K562 (cell line): Measurements from ENCODE around the gene YBX2. TPM values are rescaled to one million over a fixed set of nuclear protein-coding genes. Genes with fewer than 3 reads are reported as not detected.
A peak's percentile ranks its signal among the peaks of the same experiment; 100 is the strongest.

Experiments used
- BCOR ChIP-seq: fragments of 450-650 bp; IDR thresholded peaks from 2 replicates; pipeline ENCODE4 v1.6.1; 2016
- BHLHE40 ChIP-seq: IDR thresholded peaks from 2 replicates; pipeline ENCODE4 v1.6.1; 2011; ENCODE audit warnings: low read length, improper control_type of control experiment
- CCNT2 ChIP-seq: IDR thresholded peaks from 2 replicates; pipeline ENCODE4 v1.6.1; 2011; ENCODE audit warnings: borderline replicate concordance, low read depth, mild to moderate bottlenecking, moderate library complexity, mixed read lengths, low read length; ENCODE audit not compliant: insufficient read length; ENCODE audit errors: extremely low read depth
- ELF2 ChIP-seq: fragments of 250-450 bp; sonication (Bioruptor Pico); IDR thresholded peaks from 2 replicates; pipeline ENCODE4 v1.5.0; 2021; ENCODE audit warnings: mild to moderate bottlenecking
- HDAC3 ChIP-seq: fragments of 450-650 bp; IDR thresholded peaks from 2 replicates; pipeline ENCODE4 v1.6.1; 2018; ENCODE audit warnings: borderline replicate concordance, mild to moderate bottlenecking, moderate library complexity; ENCODE audit not compliant: partially characterized antibody
- IRF2 ChIP-seq: sonication (generic); formaldehyde crosslinking; IDR thresholded peaks from 2 replicates; pipeline ENCODE4 v1.8.1; 2022; ENCODE audit warnings: mild to moderate bottlenecking, missing genetic modification reagents
- MED1 ChIP-seq: sonication (generic); formaldehyde crosslinking; IDR thresholded peaks from 2 replicates; pipeline ENCODE4 v1.8.1; 2023; ENCODE audit warnings: missing genetic modification reagents, borderline replicate concordance
- NFXL1 ChIP-seq: fragments of 450-650 bp; formaldehyde crosslinking; IDR thresholded peaks from 2 replicates; pipeline ENCODE4 v1.4.0; 2021; ENCODE audit warnings: mild to moderate bottlenecking
- SIRT6 ChIP-seq: IDR thresholded peaks from one replicate; pipeline ENCODE4 v1.6.1; 2012; ENCODE audit warnings: low read depth, mild to moderate bottlenecking, control low read depth, inconsistent platforms, low read length, moderate library complexity
- TARDBP ChIP-seq: fragments of 450-650 bp; IDR thresholded peaks from 2 replicates; pipeline ENCODE4 v1.6.1; 2016
- ZNF224 ChIP-seq: sonication (generic); formaldehyde crosslinking; IDR thresholded peaks from 2 replicates; pipeline ENCODE4 v1.8.0; 2022; ENCODE audit warnings: mild to moderate bottlenecking, missing genetic modification reagents
- ZNF232 ChIP-seq: sonication (generic); formaldehyde crosslinking; IDR thresholded peaks from 2 replicates; pipeline ENCODE4 v1.8.0; 2022; ENCODE audit warnings: mild to moderate bottlenecking, missing genetic modification reagents
- polyA plus RNA-seq, 8 experiments: library from polyadenylated mRNA; depleted of rRNA in 4 of 8; stranded (reverse) in 5 of 8; unstranded in 3 of 8; fragments of >200 nt; fragmentation: Nextera tagmentation in 2 of 8; fragmentation: Illumina TruSeq in 1 of 8; extraction: Ambion mirVana in 2 of 8; extraction: Trizol in 1 of 8; gene quantifications; 2 replicates each; pipeline versions ENCODE4 v1.2.1 to v1.2.3, GENCODE V29; 2011 to 2014; ENCODE audit warnings: inconsistent platforms in 1 of 8, missing spikeins in 1 of 8
- total RNA-seq, 7 experiments: library from RNA; depleted of rRNA in 6 of 7; stranded (reverse); fragments of >200 nt in 6 of 7; fragmentation: Illumina TruSeq in 2 of 7; extraction: Trizol in 2 of 7; gene quantifications; 2 replicates each; pipeline versions ENCODE4 v1.2.1 to v1.2.3, GENCODE V29; 2011 to 2021; ENCODE audit warnings: low replicate concordance in 1 of 7
- TF ChIP-seq, protein P1 (sequence below): fragments of 450-650 bp; IDR thresholded peaks from one replicate; pipeline ENCODE4 v1.6.1; 2018; ENCODE audit warnings: mild to moderate bottlenecking, moderate library complexity; ENCODE audit not compliant: partially characterized antibody
- TF ChIP-seq, protein P2 (sequence below), 2 experiments: fragments of 450-650 bp; IDR thresholded peaks; 2 replicates each; pipeline ENCODE4 v1.6.1; 2016
- TF ChIP-seq, protein P3 (sequence below): sonication (generic); formaldehyde crosslinking; IDR thresholded peaks from 2 replicates; pipeline ENCODE4 v1.4.0; 2020; ENCODE audit warnings: mild to moderate bottlenecking, missing genetic modification reagents

YBX2 gene
- total and polyA plus RNA-seq, 9 of the 15 experiments (the other 6 are each of a cell fraction or from before 2014, with no cell fraction given): 0.03 to 0.59 (median 0.27) TPM; not detected in 6

DNA sequence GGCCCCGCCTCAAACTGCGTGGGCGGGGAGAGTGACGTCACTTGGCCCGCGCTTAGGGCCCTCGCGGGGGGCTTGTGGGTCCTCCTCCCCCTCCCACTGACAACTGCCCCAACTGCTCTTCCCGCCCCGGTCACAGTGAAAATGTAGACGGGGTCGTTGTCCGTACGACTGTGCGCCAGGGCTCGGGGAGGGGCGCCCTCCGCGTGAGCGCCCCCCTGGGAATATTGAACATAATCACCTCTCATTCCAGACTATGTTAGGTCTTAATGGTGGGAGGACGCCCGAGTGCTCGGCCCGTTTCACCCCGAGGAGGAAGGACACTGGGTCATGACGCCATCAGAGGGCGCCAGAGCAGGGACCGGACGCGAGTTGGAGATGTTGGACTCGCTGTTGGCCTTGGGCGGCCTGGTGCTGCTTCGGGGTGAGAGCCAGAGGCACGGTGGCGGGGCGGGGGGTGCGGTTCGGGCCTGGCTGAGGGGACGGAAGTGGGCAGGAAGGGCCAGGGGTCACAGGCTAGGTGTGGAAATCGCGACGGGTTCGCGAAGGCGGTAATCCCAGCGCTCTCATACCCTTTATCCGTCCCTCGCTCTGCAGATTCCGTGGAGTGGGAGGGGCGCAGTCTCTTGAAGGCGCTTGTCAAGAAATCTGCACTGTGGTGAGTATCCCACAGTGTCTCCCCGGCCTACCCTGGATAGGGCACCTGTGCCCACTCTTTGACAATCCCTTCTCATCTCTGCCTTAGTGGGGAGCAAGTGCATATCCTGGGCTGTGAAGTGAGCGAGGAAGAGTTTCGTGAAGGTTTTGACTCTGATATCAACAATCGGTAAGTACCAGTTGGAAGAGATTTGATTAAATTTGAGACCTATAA is 42.0 kb downstream of the YBX2 start, which contains the start of gene ELP5 (continued):
- TF ChIP-seq MED1 (no peak), ZNF224 (no peak), HDAC3 (no peak), TARDBP (0 out of 2 replicates have a peak, but pooled peaks have one; percentile 43), NFXL1 (CRISPR knock-in tag) (no peak), BCOR (no peak), ZNF232 (CRISPR knock-in tag) (0 out of 2 replicates have a peak, but pooled peaks have one; percentile 59), ELF2 (CRISPR knock-in tag) (no peak), CCNT2 (no peak), IRF2 (CRISPR knock-in tag) (no peak), SIRT6 (no peak), BHLHE40 (no peak; the same call in 1 of the 2 replicates)
- TF ChIP-seq, protein P1, sequence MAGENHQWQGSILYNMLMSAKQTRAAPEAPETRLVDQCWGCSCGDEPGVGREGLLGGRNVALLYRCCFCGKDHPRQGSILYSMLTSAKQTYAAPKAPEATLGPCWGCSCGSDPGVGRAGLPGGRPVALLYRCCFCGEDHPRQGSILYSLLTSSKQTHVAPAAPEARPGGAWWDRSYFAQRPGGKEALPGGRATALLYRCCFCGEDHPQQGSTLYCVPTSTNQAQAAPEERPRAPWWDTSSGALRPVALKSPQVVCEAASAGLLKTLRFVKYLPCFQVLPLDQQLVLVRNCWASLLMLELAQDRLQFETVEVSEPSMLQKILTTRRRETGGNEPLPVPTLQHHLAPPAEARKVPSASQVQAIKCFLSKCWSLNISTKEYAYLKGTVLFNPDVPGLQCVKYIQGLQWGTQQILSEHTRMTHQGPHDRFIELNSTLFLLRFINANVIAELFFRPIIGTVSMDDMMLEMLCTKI: no peak
- TF ChIP-seq, protein P2, sequence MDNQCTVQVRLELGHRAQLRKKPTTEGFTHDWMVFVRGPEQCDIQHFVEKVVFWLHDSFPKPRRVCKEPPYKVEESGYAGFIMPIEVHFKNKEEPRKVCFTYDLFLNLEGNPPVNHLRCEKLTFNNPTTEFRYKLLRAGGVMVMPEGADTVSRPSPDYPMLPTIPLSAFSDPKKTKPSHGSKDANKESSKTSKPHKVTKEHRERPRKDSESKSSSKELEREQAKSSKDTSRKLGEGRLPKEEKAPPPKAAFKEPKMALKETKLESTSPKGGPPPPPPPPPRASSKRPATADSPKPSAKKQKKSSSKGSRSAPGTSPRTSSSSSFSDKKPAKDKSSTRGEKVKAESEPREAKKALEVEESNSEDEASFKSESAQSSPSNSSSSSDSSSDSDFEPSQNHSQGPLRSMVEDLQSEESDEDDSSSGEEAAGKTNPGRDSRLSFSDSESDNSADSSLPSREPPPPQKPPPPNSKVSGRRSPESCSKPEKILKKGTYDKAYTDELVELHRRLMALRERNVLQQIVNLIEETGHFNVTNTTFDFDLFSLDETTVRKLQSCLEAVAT (IDR thresholded peaks at IDR 0.05): 0 out of 4 replicates have a peak, but pooled peaks have one; percentile 26 to 31
- TF ChIP-seq, protein P3, sequence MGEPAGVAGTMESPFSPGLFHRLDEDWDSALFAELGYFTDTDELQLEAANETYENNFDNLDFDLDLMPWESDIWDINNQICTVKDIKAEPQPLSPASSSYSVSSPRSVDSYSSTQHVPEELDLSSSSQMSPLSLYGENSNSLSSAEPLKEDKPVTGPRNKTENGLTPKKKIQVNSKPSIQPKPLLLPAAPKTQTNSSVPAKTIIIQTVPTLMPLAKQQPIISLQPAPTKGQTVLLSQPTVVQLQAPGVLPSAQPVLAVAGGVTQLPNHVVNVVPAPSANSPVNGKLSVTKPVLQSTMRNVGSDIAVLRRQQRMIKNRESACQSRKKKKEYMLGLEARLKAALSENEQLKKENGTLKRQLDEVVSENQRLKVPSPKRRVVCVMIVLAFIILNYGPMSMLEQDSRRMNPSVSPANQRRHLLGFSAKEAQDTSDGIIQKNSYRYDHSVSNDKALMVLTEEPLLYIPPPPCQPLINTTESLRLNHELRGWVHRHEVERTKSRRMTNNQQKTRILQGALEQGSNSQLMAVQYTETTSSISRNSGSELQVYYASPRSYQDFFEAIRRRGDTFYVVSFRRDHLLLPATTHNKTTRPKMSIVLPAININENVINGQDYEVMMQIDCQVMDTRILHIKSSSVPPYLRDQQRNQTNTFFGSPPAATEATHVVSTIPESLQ (CRISPR knock-in tag): no peak
